KMS-11 (cell line): Measurements from ENCODE around the gene ARL14EP.

Experiments
- H2AFZ ChIP-seq: fragments of 200-600 bp; sonication (generic); 2 replicates; pipeline ENCODE4 v1.6.1; 2016; ENCODE audit warnings: antibody characterized with exemption, mixed run types, low read depth
- H3K27ac ChIP-seq: fragments of 200-600 bp; sonication (generic); 2 replicates; pipeline ENCODE4 v1.6.1; 2016; ENCODE audit warnings: mild to moderate bottlenecking, mixed run types
- H3K27me3 ChIP-seq: fragments of 200-600 bp; sonication (generic); 2 replicates; pipeline ENCODE4 v1.6.1; 2017; ENCODE audit warnings: mild to moderate bottlenecking, low read depth, mixed run types, moderate library complexity; ENCODE audit not compliant: insufficient read depth
- H3K36me3 ChIP-seq: fragments of 200-600 bp; sonication (generic); 2 replicates; pipeline ENCODE4 v1.6.1; 2017; ENCODE audit warnings: mild to moderate bottlenecking, mixed run types; ENCODE audit not compliant: insufficient read depth
- H3K4me1 ChIP-seq: fragments of 200-600 bp; sonication (generic); 2 replicates; pipeline ENCODE4 v1.6.1; 2016; ENCODE audit warnings: mild to moderate bottlenecking, low read depth, mixed run types; ENCODE audit not compliant: poor library complexity, severe bottlenecking
- H3K4me2 ChIP-seq: fragments of 200-600 bp; sonication (generic); 2 replicates; pipeline ENCODE4 v1.7.0; 2016; ENCODE audit warnings: mild to moderate bottlenecking, mixed run types
- H3K4me3 ChIP-seq: fragments of 200-600 bp; sonication (generic); IDR thresholded peaks from 2 replicates; pipeline ENCODE4 v1.6.1; 2017; ENCODE audit warnings: low read depth, low read length, mixed read lengths; ENCODE audit not compliant: insufficient read depth
- H3K79me2 ChIP-seq: fragments of 200-600 bp; sonication (generic); 2 replicates; pipeline ENCODE4 v1.6.1; 2016; ENCODE audit warnings: low read depth, mixed run types; ENCODE audit not compliant: insufficient read depth
- H3K9ac ChIP-seq: fragments of 200-600 bp; sonication (generic); 2 replicates; pipeline ENCODE4 v1.6.1; 2016; ENCODE audit warnings: mild to moderate bottlenecking, mixed run types
- H4K20me1 ChIP-seq: fragments of 200-600 bp; sonication (generic); 2 replicates; pipeline ENCODE4 v1.6.1; 2016; ENCODE audit warnings: mild to moderate bottlenecking, mixed run types; ENCODE audit not compliant: insufficient read depth
- TF ChIP-seq, protein P1 (sequence below): fragments of 200-600 bp; sonication (generic); conservative IDR thresholded peaks from 2 replicates; pipeline ENCODE4 v1.6.1; 2017; ENCODE audit warnings: low read depth, mild to moderate bottlenecking, antibody characterized with exemption, low read length, moderate library complexity, mixed read lengths

ARL14EP gene

DNA sequence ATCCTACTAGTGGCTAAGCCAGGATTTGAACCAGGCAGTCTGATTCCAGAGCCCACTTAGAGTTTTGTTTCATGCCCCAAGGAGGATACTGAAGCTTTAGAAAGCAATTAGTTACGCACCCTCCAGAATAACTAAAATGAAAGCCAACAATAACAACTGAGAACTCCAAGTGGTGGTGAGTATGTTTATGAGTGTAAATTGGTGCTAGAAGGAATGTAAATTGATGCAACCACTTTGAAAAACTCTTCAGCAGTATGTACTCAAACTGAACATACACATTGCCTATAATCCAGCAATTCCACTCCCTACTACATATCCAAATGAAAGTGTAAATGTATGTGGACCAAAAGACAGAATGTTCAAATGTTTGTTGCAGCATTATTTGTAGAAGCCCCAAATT lies 6.7 kb upstream of the ARL14EP start:
- Histone ChIP-seq H3K79me2 (no peaks in the 10 kb centered on the region), H2AFZ (no peak overlapping the region), H3K27ac (no peak overlapping the region), H3K4me2 (no peak overlapping the region), H4K20me1 (no peaks in the 10 kb centered on the region), H3K4me3 (no peak overlapping the region), H3K36me3 (no peaks in the 10 kb centered on the region), H3K27me3 (no peaks in the 10 kb centered on the region), H3K9ac (no peak overlapping the region), H3K4me1 (peaks cover 17% of the 10 kb centered on the region)
- TF ChIP-seq, protein P1, sequence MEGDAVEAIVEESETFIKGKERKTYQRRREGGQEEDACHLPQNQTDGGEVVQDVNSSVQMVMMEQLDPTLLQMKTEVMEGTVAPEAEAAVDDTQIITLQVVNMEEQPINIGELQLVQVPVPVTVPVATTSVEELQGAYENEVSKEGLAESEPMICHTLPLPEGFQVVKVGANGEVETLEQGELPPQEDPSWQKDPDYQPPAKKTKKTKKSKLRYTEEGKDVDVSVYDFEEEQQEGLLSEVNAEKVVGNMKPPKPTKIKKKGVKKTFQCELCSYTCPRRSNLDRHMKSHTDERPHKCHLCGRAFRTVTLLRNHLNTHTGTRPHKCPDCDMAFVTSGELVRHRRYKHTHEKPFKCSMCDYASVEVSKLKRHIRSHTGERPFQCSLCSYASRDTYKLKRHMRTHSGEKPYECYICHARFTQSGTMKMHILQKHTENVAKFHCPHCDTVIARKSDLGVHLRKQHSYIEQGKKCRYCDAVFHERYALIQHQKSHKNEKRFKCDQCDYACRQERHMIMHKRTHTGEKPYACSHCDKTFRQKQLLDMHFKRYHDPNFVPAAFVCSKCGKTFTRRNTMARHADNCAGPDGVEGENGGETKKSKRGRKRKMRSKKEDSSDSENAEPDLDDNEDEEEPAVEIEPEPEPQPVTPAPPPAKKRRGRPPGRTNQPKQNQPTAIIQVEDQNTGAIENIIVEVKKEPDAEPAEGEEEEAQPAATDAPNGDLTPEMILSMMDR: no peak

DNA sequence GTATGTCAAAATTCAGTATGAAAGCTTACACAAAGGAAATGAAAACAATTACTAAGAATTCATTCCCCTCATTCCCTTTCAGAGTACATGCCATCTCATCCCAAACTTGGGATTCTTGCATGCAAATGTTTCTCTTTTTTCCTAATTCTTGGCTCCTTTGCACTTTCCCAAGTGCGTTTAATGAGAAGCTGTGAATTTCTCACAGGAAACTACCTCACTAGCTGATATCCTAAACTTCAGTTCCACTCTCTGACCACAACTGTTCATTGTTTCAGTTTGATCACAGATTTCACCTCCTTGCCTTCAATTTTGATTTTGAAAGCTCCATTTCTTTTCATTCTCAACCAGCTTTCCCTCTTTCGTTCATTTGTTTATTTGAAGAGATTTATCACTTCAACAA lies 5.9 kb upstream of the ARL14EP start:
- H3K9ac ChIP-seq: no peak overlapping the region
- no peaks in the 10 kb centered on the region for H3K36me3 ChIP-seq
- H4K20me1 ChIP-seq: no peaks in the 10 kb centered on the region
- H3K4me2 ChIP-seq: no peak overlapping the region; the same call in 1 of the 2 replicates
- no peaks in the 10 kb centered on the region for H3K27me3 ChIP-seq
- H3K79me2 ChIP-seq: no peaks in the 10 kb centered on the region
- H3K27ac ChIP-seq: no peak overlapping the region
- H3K4me1 ChIP-seq: peaks cover 15% of the 10 kb centered on the region
- TF ChIP-seq, protein P1: no peak
- no peak overlapping the region for H2AFZ ChIP-seq
- H3K4me3 ChIP-seq: no peak overlapping the region

DNA sequence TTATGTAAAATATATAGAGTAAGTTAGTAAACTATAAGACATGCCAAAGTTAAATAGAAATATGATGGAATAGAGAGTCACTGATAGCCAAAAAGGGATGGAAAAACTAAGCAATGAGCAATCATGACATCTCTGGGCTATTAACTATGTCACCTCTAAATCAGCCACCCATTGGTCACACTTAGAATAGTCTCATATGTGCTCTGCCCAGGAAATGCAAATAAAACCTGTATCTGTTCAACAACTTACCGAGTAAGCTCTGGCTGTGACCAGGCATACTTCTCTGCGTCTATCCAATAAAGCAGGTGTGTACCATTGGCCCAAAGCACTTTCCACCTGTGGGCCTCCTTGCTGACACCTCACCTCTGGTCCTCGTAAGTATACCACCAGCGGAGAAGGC lies 1.6 kb upstream of the ARL14EP start:
- no peaks in the 10 kb centered on the region; the same call in 1 of the 2 replicates for H4K20me1 ChIP-seq
- H3K27me3 ChIP-seq: no peaks in the 10 kb centered on the region
- H3K9ac ChIP-seq: no peak overlapping the region
- no peak overlapping the region for H3K27ac ChIP-seq
- no peak overlapping the region for H3K4me3 ChIP-seq
- peaks cover 31% of the 10 kb centered on the region for H3K79me2 ChIP-seq
- H3K36me3 ChIP-seq: no peaks in the 10 kb centered on the region
- TF ChIP-seq, protein P1: no peak
- no peak overlapping the region for H2AFZ ChIP-seq
- H3K4me1 ChIP-seq: peaks cover 40% of the 10 kb centered on the region
- H3K4me2 ChIP-seq: no peak overlapping the region

DNA sequence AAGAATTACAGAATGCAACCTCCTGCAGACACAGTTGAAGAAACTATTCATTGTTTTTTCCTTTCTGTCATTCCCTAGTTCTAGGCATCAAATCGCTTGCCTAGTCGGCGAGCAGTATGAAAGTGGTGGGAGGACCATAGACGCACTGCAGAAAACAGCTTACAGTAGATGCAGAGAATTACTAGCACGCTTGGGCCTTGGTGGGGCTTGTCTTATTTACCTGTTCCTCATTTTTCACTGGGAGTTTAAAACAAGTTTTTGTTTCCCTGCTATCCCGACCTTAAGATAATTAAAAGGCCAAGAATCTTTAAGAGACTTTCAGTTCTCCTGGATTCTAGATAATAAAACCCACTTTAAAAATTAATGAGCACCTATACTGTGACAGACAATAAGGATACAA lies 713 bp upstream of the ARL14EP start:
- no peaks in the 10 kb centered on the region for H3K36me3 ChIP-seq
- H4K20me1 ChIP-seq: no peaks in the 10 kb centered on the region; the same call in 1 of the 2 replicates
- H3K79me2 ChIP-seq: peaks cover 40% of the 10 kb centered on the region
- H3K4me3 ChIP-seq: no peak overlapping the region
- H3K27me3 ChIP-seq: no peaks in the 10 kb centered on the region
- peak overlapping the region; percentile 85 for H3K4me2 ChIP-seq
- H3K4me1 ChIP-seq: peaks cover 40% of the 10 kb centered on the region
- H3K27ac ChIP-seq: no peak overlapping the region
- no peak overlapping the region; the same call in 1 of the 2 replicates for H3K9ac ChIP-seq
- peak overlapping the region; percentile 74 for H2AFZ ChIP-seq
- TF ChIP-seq, protein P1: no peak
